ENCODE results near the gene TMEM132C.

Gene TMEM132C

GRCh38 chr12:128318946-128319345, 52.0 kb downstream of the TMEM132C start:
- TF ChIP-seq REST (IDR thresholded peaks at IDR 0.05; ENCODE audit: insufficient read depth in 1 of 2, low read depth in 2 of 2, low read length in 2 of 2): no peak
- no peak for TF ChIP-seq POLR2AphosphoS5 (IDR thresholded peaks at IDR 0.05; ENCODE audit: low read depth, low read length)
- no peak for TF ChIP-seq SIN3A (IDR thresholded peaks at IDR 0.05; ENCODE audit: borderline replicate concordance, insufficient read depth, low read length)
- TF ChIP-seq TAF1 (IDR thresholded peaks at IDR 0.05; ENCODE audit: borderline replicate concordance, insufficient read depth, low read length): no peak
- TF ChIP-seq FOXP2 (optimal IDR thresholded peaks at IDR 0.05; ENCODE audit: borderline replicate concordance, extremely low read depth, extremely low read length, insufficient read depth): no peak

DNA sequence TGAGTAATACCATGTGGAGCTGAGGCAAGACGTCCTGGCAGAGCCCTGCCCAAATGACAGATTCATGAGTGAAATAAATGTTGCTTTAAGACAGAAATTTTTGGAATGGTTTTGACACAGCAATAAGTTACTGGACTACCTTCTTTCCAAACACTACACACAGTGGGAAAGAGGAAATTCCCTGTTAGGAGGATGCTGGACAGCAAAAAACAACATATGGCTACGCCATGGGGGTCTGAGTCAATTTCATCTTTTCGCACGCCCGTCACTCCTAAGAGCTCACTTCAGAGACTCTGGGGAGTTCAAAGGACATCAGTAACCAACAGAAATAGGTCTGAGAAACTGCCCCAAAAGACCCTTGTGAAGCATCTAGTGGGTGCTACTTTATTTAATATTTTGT, 55.4 kb downstream of the TMEM132C start:
- TF ChIP-seq POLR2AphosphoS5 (IDR thresholded peaks at IDR 0.05; ENCODE audit: low read depth, low read length) (no peak), FOXP2 (optimal IDR thresholded peaks at IDR 0.05; ENCODE audit: borderline replicate concordance, extremely low read depth, extremely low read length, insufficient read depth) (no peak), TAF1 (IDR thresholded peaks at IDR 0.05; ENCODE audit: borderline replicate concordance, insufficient read depth, low read length) (no peak), SIN3A (IDR thresholded peaks at IDR 0.05; ENCODE audit: borderline replicate concordance, insufficient read depth, low read length) (no peak), REST (IDR thresholded peaks at IDR 0.05; ENCODE audit: insufficient read depth in 1 of 2, low read depth in 2 of 2, low read length in 2 of 2) (no peak)

GRCh38 chr12:128323145-128323920, 56.4 kb downstream of the TMEM132C start:
- no peak for TF ChIP-seq SIN3A (IDR thresholded peaks at IDR 0.05; ENCODE audit: borderline replicate concordance, insufficient read depth, low read length)
- no peak for TF ChIP-seq POLR2AphosphoS5 (IDR thresholded peaks at IDR 0.05; ENCODE audit: low read depth, low read length)
- TF ChIP-seq FOXP2 (optimal IDR thresholded peaks at IDR 0.05; ENCODE audit: borderline replicate concordance, extremely low read depth, extremely low read length, insufficient read depth): no peak
- no peak for TF ChIP-seq TAF1 (IDR thresholded peaks at IDR 0.05; ENCODE audit: borderline replicate concordance, insufficient read depth, low read length)

- TF ChIP-seq POLR2AphosphoS5 (IDR thresholded peaks at IDR 0.05; ENCODE audit: low read depth, low read length): no peak
- no peak for TF ChIP-seq REST (IDR thresholded peaks at IDR 0.05; ENCODE audit: insufficient read depth in 1 of 2, low read depth in 2 of 2, low read length in 2 of 2)
- no peak for TF ChIP-seq FOXP2 (optimal IDR thresholded peaks at IDR 0.05; ENCODE audit: borderline replicate concordance, extremely low read depth, extremely low read length, insufficient read depth)
- no peak for TF ChIP-seq TAF1 (IDR thresholded peaks at IDR 0.05; ENCODE audit: borderline replicate concordance, insufficient read depth, low read length)
- no peak for TF ChIP-seq SIN3A (IDR thresholded peaks at IDR 0.05; ENCODE audit: borderline replicate concordance, insufficient read depth, low read length)
These were observed 58.7 kb downstream of the TMEM132C start for GRCh38 chr12:128325646-128326045.

GRCh38 chr12:128326406-128326805, 59.4 kb downstream of the TMEM132C start:
- no peak for TF ChIP-seq POLR2AphosphoS5 (IDR thresholded peaks at IDR 0.05; ENCODE audit: low read depth, low read length)
- no peak for TF ChIP-seq SIN3A (IDR thresholded peaks at IDR 0.05; ENCODE audit: borderline replicate concordance, insufficient read depth, low read length)

GRCh38 chr12:128328961-128329360, 62.0 kb downstream of the TMEM132C start:
- TF ChIP-seq POLR2AphosphoS5 (IDR thresholded peaks at IDR 0.05; ENCODE audit: low read depth, low read length) (no peak), FOXP2 (optimal IDR thresholded peaks at IDR 0.05; ENCODE audit: borderline replicate concordance, extremely low read depth, extremely low read length, insufficient read depth) (no peak), SIN3A (IDR thresholded peaks at IDR 0.05; ENCODE audit: borderline replicate concordance, insufficient read depth, low read length) (no peak), REST (IDR thresholded peaks at IDR 0.05; ENCODE audit: insufficient read depth in 1 of 2, low read depth in 2 of 2, low read length in 2 of 2) (no peak), TAF1 (IDR thresholded peaks at IDR 0.05; ENCODE audit: borderline replicate concordance, insufficient read depth, low read length) (no peak)
